ENCODE results near the gene ATP1B1. TPM values are rescaled to one million over a fixed set of nuclear protein-coding genes. Genes with fewer than 3 reads are reported as not detected.
A peak's percentile ranks its signal among the peaks of the same experiment; 100 is the strongest.

Gene ATP1B1
- polyA plus RNA-seq, 1 donor (not counting 4 experiments of a cell fraction or from before 2014, with no cell fraction given): 30.0 TPM

DNA sequence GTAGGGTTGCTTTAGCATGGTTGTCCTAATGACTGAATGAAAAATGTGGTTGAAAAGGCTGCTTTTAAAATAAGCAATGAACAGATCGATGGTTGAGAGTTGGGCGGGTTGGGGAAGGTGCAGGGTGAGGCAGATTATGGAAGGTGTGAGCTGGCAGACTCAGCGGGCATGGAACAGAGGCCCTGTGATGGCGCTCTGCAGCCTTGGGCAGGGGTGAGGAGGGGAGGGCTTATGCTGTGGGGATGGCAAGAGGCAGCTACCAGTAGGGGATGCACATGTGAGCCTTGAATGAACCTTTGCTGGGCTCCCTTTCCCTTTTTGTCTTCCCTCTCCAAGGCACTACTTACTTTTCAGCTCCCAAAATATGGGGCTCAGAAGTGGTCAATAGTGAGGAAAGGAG, 30.9 kb downstream of the ATP1B1 start:
- Histone ChIP-seq H3K9me1 (ENCODE audit: control insufficient read depth, extremely low read depth, insufficient read depth, low read length) (no peaks in the 10 kb centered on the region), H3K36me3 (ENCODE audit: control insufficient read depth in 2 of 2, extremely low read depth in 1 of 2, insufficient read depth in 2 of 2, low read length in 2 of 2) (peaks cover 0 to 2% of the 10 kb centered on the region in 2 experiments), H3K4me3 (ENCODE audit: control insufficient read depth in 2 of 3, extremely low read depth in 1 of 3, insufficient read depth in 2 of 3, low read depth in 1 of 3, low read length in 3 of 3) (no peak overlapping the region), H3K27ac (ENCODE audit: control insufficient read depth, insufficient read depth, low read length) (no peak overlapping the region), H3K9me3 (ENCODE audit: control insufficient read depth, low read depth, low read length) (no peaks in the 10 kb centered on the region), H4K20me1 (ENCODE audit: control insufficient read depth, extremely low read depth, insufficient read depth, low read length) (no peaks in the 10 kb centered on the region), H3K4me2 (ENCODE audit: control insufficient read depth, extremely low read depth, insufficient read depth, low read depth, low read length) (no peak overlapping the region), H3K27me3 (ENCODE audit: control insufficient read depth, extremely low read depth, insufficient read depth, low read length) (no peaks in the 10 kb centered on the region), H3K9ac (ENCODE audit: control insufficient read depth, extremely low read depth, insufficient read depth, low read length) (no peak overlapping the region), H3K4me1 (ENCODE audit: control insufficient read depth, extremely low read depth, insufficient read depth, low read length) (peaks cover 6% of the 10 kb centered on the region), H2AFZ (ENCODE audit: control insufficient read depth, low read length) (no peak overlapping the region), H3K79me2 (ENCODE audit: control insufficient read depth, insufficient read depth, low read length) (no peaks in the 10 kb centered on the region)
- no peak for DNase-seq (ENCODE audit: low read depth, low spot score)
- dilution Hi-C loops (cut with MboI; ENCODE audit: extremely low pct_ligation_motif_present, low sequenced_read_pairs): no loop called here
- TF ChIP-seq EZH2 (IDR thresholded peaks at IDR 0.05; ENCODE audit: low read length): no peak
- TF ChIP-seq CTCF (optimal IDR thresholded peaks at IDR 0.05 in 1 of 3, IDR thresholded peaks at IDR 0.05 in 1 of 3, conservative IDR thresholded peaks at IDR 0.05 in 1 of 3; ENCODE audit: extremely low read depth in 1 of 3, insufficient read depth in 2 of 3, low read length in 3 of 3): no peak
- FAIRE-seq: no peak

- Histone ChIP-seq H3K27ac (ENCODE audit: control insufficient read depth, insufficient read depth, low read length) (peak overlapping the region; percentile 6), H3K79me2 (ENCODE audit: control insufficient read depth, insufficient read depth, low read length) (no peaks in the 10 kb centered on the region), H3K36me3 (ENCODE audit: control insufficient read depth in 2 of 2, extremely low read depth in 1 of 2, insufficient read depth in 2 of 2, low read length in 2 of 2) (peaks cover 0 to 2% of the 10 kb centered on the region in 2 experiments), H3K27me3 (ENCODE audit: control insufficient read depth, extremely low read depth, insufficient read depth, low read length) (no peaks in the 10 kb centered on the region), H3K4me2 (ENCODE audit: control insufficient read depth, extremely low read depth, insufficient read depth, low read depth, low read length) (no peak overlapping the region), H4K20me1 (ENCODE audit: control insufficient read depth, extremely low read depth, insufficient read depth, low read length) (no peaks in the 10 kb centered on the region), H3K9me1 (ENCODE audit: control insufficient read depth, extremely low read depth, insufficient read depth, low read length) (no peaks in the 10 kb centered on the region), H3K4me1 (ENCODE audit: control insufficient read depth, extremely low read depth, insufficient read depth, low read length) (no peaks in the 10 kb centered on the region), H2AFZ (ENCODE audit: control insufficient read depth, low read length) (no peak overlapping the region), H3K9me3 (ENCODE audit: control insufficient read depth, low read depth, low read length) (no peaks in the 10 kb centered on the region), H3K4me3 (ENCODE audit: control insufficient read depth in 2 of 3, extremely low read depth in 1 of 3, insufficient read depth in 2 of 3, low read depth in 1 of 3, low read length in 3 of 3) (no peak overlapping the region), H3K9ac (ENCODE audit: control insufficient read depth, extremely low read depth, insufficient read depth, low read length) (no peak overlapping the region)
- FAIRE-seq (no peak), DNase-seq (ENCODE audit: low read depth, low spot score) (no peak)
- TF ChIP-seq EZH2 (IDR thresholded peaks at IDR 0.05; ENCODE audit: low read length) (no peak), CTCF (optimal IDR thresholded peaks at IDR 0.05 in 1 of 3, IDR thresholded peaks at IDR 0.05 in 1 of 3, conservative IDR thresholded peaks at IDR 0.05 in 1 of 3; ENCODE audit: extremely low read depth in 1 of 3, insufficient read depth in 2 of 3, low read length in 3 of 3) (no peak)
- dilution Hi-C loops (cut with MboI; ENCODE audit: extremely low pct_ligation_motif_present, low sequenced_read_pairs): no loop called here
Measured at GRCh38 chr1:169138866-169139670, 32.6 kb downstream of the ATP1B1 start.
